ENCODE measurements around the gene DDX31. TPM values are rescaled to one million over a fixed set of nuclear protein-coding genes. Genes with fewer than 3 reads are reported as not detected.

Gene DDX31
- total RNA-seq, 1 experiment from 2014 or later, result 14.6 TPM

GRCh38 chr9:132564526-132564925, 105.3 kb downstream of the DDX31 start:
- Histone ChIP-seq H3K4me3 (ENCODE audit: low read length) (no peak overlapping the region), H3K36me3 (ENCODE audit: low read depth, low read length) (no peaks in the 10 kb centered on the region), H3K9ac (ENCODE audit: low read length) (no peak overlapping the region), H3K27me3 (ENCODE audit: low read length) (no peaks in the 10 kb centered on the region), H3K9me2 (replicated peaks; ENCODE audit: low read length) (no peaks in the 10 kb centered on the region), H3F3A (ENCODE audit: low read length, unreplicated experiment) (no peaks in the 10 kb centered on the region), H3K27ac (ENCODE audit: low read length) (no peak overlapping the region), H2AFZ (ENCODE audit: low read length) (no peak overlapping the region), H4K20me1 (ENCODE audit: low read length) (no peaks in the 10 kb centered on the region), H3K9me3 (ENCODE audit: low read length) (no peaks in the 10 kb centered on the region), H3K4me2 (ENCODE audit: low read length) (no peak overlapping the region), H3K79me2 (ENCODE audit: low read length) (no peaks in the 10 kb centered on the region), H3K4me1 (ENCODE audit: insufficient read depth, low read length) (no peaks in the 10 kb centered on the region)
- POLR2A ChIA-PET (ENCODE audit: unreplicated experiment), result no interaction called here
- intact Hi-C loops (cut with micrococcal nuclease), result no loop called here
- CTCF ChIA-PET, result no interaction called here
- no peak for DNase-seq
- TF ChIP-seq EZH2phosphoT487 (IDR thresholded peaks at IDR 0.05; ENCODE audit: borderline replicate concordance, low read length) (no peak), CTCF (conservative IDR thresholded peaks at IDR 0.05; ENCODE audit: low read depth, low read length) (no peak), EZH2 (IDR thresholded peaks at IDR 0.05; ENCODE audit: low read length, unreplicated experiment) (no peak)
- no peak for ATAC-seq
- BruUV-seq (replicated peaks), result no TSS peak

- H2AFZ ChIP-seq (ENCODE audit: low read length), result no peak overlapping the region
- DNase-seq (no peak), ATAC-seq (no peak)
- no peak overlapping the region for H3K27ac ChIP-seq (ENCODE audit: low read length)
- no peaks in the 10 kb centered on the region for H3K4me1 ChIP-seq (ENCODE audit: insufficient read depth, low read length)
- no peak for TF ChIP-seq CTCF (conservative IDR thresholded peaks at IDR 0.05; ENCODE audit: low read depth, low read length)
- no peak for TF ChIP-seq EZH2phosphoT487 (IDR thresholded peaks at IDR 0.05; ENCODE audit: borderline replicate concordance, low read length)
- no peak for TF ChIP-seq EZH2 (IDR thresholded peaks at IDR 0.05; ENCODE audit: low read length, unreplicated experiment)
- H3K9me2 ChIP-seq (replicated peaks; ENCODE audit: low read length), result no peaks in the 10 kb centered on the region
- CTCF ChIA-PET, result no interaction called here
- H3K36me3 ChIP-seq (ENCODE audit: low read depth, low read length), result no peaks in the 10 kb centered on the region
- BruUV-seq (replicated peaks), result no TSS peak
- H3K9me3 ChIP-seq (ENCODE audit: low read length), result no peaks in the 10 kb centered on the region
- no peaks in the 10 kb centered on the region for H4K20me1 ChIP-seq (ENCODE audit: low read length)
- no peaks in the 10 kb centered on the region for H3K79me2 ChIP-seq (ENCODE audit: low read length)
- no peak overlapping the region for H3K4me3 ChIP-seq (ENCODE audit: low read length)
- H3K4me2 ChIP-seq (ENCODE audit: low read length), result no peak overlapping the region
- no peaks in the 10 kb centered on the region for H3F3A ChIP-seq (ENCODE audit: low read length, unreplicated experiment)
- no peaks in the 10 kb centered on the region for H3K27me3 ChIP-seq (ENCODE audit: low read length)
- no peak overlapping the region for H3K9ac ChIP-seq (ENCODE audit: low read length)
- POLR2A ChIA-PET (ENCODE audit: unreplicated experiment), result no interaction called here
- intact Hi-C loops (cut with micrococcal nuclease), result no loop called here
Measured at GRCh38 chr9:132562306-132562573, 107.5 kb downstream of the DDX31 start.

- Histone ChIP-seq H3F3A (ENCODE audit: low read length, unreplicated experiment) (no peaks in the 10 kb centered on the region), H3K27ac (ENCODE audit: low read length) (no peak overlapping the region), H2AFZ (ENCODE audit: low read length) (no peak overlapping the region), H3K9me2 (replicated peaks; ENCODE audit: low read length) (no peaks in the 10 kb centered on the region), H3K4me3 (ENCODE audit: low read length) (no peak overlapping the region), H3K9ac (ENCODE audit: low read length) (no peak overlapping the region), H3K4me2 (ENCODE audit: low read length) (no peak overlapping the region), H3K9me3 (ENCODE audit: low read length) (no peaks in the 10 kb centered on the region), H3K36me3 (ENCODE audit: low read depth, low read length) (no peaks in the 10 kb centered on the region), H3K27me3 (ENCODE audit: low read length) (no peaks in the 10 kb centered on the region), H3K79me2 (ENCODE audit: low read length) (no peaks in the 10 kb centered on the region), H3K4me1 (ENCODE audit: insufficient read depth, low read length) (no peaks in the 10 kb centered on the region), H4K20me1 (ENCODE audit: low read length) (no peaks in the 10 kb centered on the region)
- no peak for ATAC-seq
- no peak for DNase-seq
- CTCF ChIA-PET, result interaction anchor here (0.5 kb wide), 1 partner anchor 151 kb away, joined by 9 read pairs; the partner anchor contains the start of gene CFAP77
- POLR2A ChIA-PET (ENCODE audit: unreplicated experiment), result no interaction called here
- intact Hi-C loops (cut with micrococcal nuclease), result no loop called here
- TF ChIP-seq EZH2phosphoT487 (IDR thresholded peaks at IDR 0.05; ENCODE audit: borderline replicate concordance, low read length), result no peak
- TF ChIP-seq CTCF (conservative IDR thresholded peaks at IDR 0.05; ENCODE audit: low read depth, low read length), result no peak
- TF ChIP-seq EZH2 (IDR thresholded peaks at IDR 0.05; ENCODE audit: low read length, unreplicated experiment), result no peak
- BruUV-seq (replicated peaks), result no TSS peak
Measured at GRCh38 chr9:132560616-132561202, 109.1 kb downstream of the DDX31 start.
